ENCODE data around the gene BLOC1S5.

BLOC1S5 gene

GRCh38 chr6:8005136-8005535, 59.1 kb downstream of the BLOC1S5 start:
- Histone ChIP-seq H3K9me3 (replicated peaks in 1 of 11) (no peaks in the 10 kb centered on the region), H3K4me3 (no peak overlapping the region), H3K27ac (no peak overlapping the region), H3K27me3 (no peaks in the 10 kb centered on the region), H3K4me1 (peaks cover 5 to 22% (median 15%) of the 10 kb centered on the region in 10 experiments; a peak in 18 of 20 replicates), H3K4me2 (peak overlapping the region in 8 of 11 experiments; percentile 21 to 63 (median 44); a peak in 15 of 22 replicates), H3K9ac (no peak overlapping the region), H4K20me1 (no peaks in the 10 kb centered on the region; a peak in 1 of 22 replicates), H3K36me3 (no peaks in the 10 kb centered on the region)
- TF ChIP-seq Cebpa-rat (IDR thresholded peaks at IDR 0.05) = no peak

DNA sequence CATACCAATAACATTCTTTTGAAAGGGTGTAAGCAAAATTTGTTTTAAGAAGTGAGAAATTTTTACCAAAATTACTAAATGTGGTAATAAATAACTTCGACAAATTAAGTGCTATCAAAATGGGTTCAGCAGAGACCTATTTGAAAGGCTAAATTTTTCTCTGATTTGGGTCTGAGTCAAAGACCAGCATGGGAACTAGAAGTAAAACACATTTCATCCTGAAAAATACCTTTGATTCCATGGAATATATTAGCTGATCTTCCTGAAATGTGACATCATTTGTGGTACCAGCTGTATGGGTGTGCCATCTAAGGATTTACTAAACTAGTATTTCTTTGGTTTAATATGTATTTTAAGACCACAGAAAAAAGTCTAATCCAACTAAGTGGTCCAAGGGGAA, 63.6 kb downstream of the BLOC1S5 start:
- no peaks in the 10 kb centered on the region for H3K9me3 ChIP-seq (replicated peaks in 1 of 11)
- H3K9ac ChIP-seq = no peak overlapping the region
- H3K36me3 ChIP-seq = no peaks in the 10 kb centered on the region
- H3K27me3 ChIP-seq = no peaks in the 10 kb centered on the region
- no peak overlapping the region for H3K27ac ChIP-seq
- TF ChIP-seq Cebpa-rat (IDR thresholded peaks at IDR 0.05) = no peak
- peaks cover 3 to 19% (median 17%) of the 10 kb centered on the region in 10 experiments; a peak in 18 of 20 replicates for H3K4me1 ChIP-seq
- H3K4me2 ChIP-seq = no peak overlapping the region
- H4K20me1 ChIP-seq = no peaks in the 10 kb centered on the region; a peak in 1 of 22 replicates
- no peak overlapping the region for H3K4me3 ChIP-seq

DNA sequence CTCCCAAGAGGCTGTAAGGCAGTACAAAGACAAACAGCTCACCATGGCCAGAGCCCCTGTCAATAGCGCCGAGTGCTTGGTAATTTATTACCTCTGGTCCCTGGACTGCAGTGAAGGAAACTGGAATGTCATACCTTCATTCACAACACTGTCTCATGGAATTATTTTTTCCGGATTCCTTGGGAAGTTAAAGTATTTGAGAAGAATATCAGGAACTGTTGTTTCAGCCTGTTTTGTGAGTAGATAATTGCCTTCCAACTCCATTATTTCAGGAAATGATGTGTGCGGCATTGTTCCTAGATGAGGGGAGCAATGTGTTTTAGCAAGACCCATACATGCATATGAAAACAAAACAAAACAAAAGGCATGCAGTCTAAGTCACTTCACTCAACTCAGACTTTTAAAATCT, 64.0 kb downstream of the BLOC1S5 start:
- Histone ChIP-seq H3K9ac (no peak overlapping the region), H3K4me1 (peaks cover 0 to 15% (median 13%) of the 10 kb centered on the region in 10 experiments; a peak in 16 of 20 replicates), H3K36me3 (no peaks in the 10 kb centered on the region), H3K4me3 (no peak overlapping the region), H3K27me3 (no peaks in the 10 kb centered on the region), H4K20me1 (no peaks in the 10 kb centered on the region), H3K9me3 (replicated peaks in 1 of 11) (no peaks in the 10 kb centered on the region), H3K4me2 (no peak overlapping the region), H3K27ac (no peak overlapping the region)
- no peak for TF ChIP-seq Cebpa-rat (IDR thresholded peaks at IDR 0.05)

DNA sequence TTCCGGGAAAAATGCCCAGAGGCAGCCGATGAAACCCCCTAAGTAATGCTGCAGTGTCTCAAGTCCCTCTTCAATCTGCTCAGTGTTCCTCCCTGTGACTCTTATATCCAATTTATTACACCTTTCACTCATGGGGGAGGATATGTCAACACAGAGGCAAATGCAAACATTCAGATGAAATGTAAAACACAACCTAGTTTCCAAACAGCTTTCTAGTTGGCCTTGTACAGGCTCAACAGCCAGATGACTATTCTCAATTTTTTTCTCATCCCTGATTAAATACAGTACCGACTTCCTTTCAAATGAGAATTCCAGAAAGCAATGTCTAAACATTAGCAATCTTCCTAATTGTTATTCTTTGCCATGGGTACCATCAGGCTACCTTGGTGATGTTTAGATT, 65.0 kb downstream of the BLOC1S5 start:
- Histone ChIP-seq H3K27me3 (no peaks in the 10 kb centered on the region), H3K4me1 (peaks cover 0 to 8% (median 6%) of the 10 kb centered on the region in 10 experiments; a peak in 11 of 20 replicates), H3K9me3 (replicated peaks in 1 of 11) (no peaks in the 10 kb centered on the region), H3K9ac (no peak overlapping the region), H3K27ac (no peak overlapping the region), H3K36me3 (no peaks in the 10 kb centered on the region), H3K4me2 (no peak overlapping the region), H4K20me1 (no peaks in the 10 kb centered on the region), H3K4me3 (no peak overlapping the region)
- TF ChIP-seq Cebpa-rat (IDR thresholded peaks at IDR 0.05) = no peak

DNA sequence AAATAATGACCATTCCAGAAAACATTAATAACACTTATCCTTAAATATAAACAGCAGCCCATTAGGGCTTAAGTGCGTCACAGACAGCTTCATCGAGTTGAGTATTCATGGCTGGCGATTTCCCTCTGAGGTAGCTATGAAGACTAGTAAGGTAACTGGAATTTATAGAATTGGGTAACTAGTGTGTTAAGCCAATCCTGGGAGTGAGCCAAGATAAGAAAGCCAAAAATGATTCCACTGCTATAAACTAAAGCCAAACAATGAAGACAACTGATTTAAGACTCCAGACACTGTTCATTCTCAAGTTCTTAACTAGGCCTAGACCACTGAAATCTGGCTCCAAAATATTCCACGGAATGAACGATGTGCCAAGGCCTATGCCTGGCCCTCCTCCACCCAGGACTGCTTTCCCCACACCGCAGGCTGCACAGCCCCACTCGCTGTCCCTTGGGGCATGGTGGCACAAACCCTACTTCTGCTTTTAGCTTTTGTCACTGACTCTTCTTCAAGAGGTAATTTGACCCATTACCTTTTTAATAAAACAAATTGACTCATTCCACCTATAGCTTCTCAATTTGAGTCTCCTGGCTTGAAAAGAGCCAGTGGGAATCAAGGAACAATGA, 66.0 kb downstream of the BLOC1S5 start:
- H3K9me3 ChIP-seq (replicated peaks in 1 of 11) = peaks cover 0 to 4% (median 0%) of the 10 kb centered on the region in 11 experiments; a peak in 1 of 22 replicates
- no peak overlapping the region for H3K4me3 ChIP-seq
- H4K20me1 ChIP-seq = no peaks in the 10 kb centered on the region
- no peak overlapping the region for H3K9ac ChIP-seq
- H3K4me2 ChIP-seq = peak overlapping the region in 9 of 11 experiments; percentile 1 to 40 (median 24); a peak in 8 of 22 replicates
- peaks cover 0 to 8% (median 6%) of the 10 kb centered on the region in 10 experiments; a peak in 11 of 20 replicates for H3K4me1 ChIP-seq
- no peak for TF ChIP-seq Cebpa-rat (IDR thresholded peaks at IDR 0.05)
- no peak overlapping the region for H3K27ac ChIP-seq
- H3K36me3 ChIP-seq = no peaks in the 10 kb centered on the region
- H3K27me3 ChIP-seq = no peaks in the 10 kb centered on the region

- H3K4me3 ChIP-seq = no peak overlapping the region
- H3K27me3 ChIP-seq = no peaks in the 10 kb centered on the region
- H4K20me1 ChIP-seq = no peaks in the 10 kb centered on the region
- no peaks in the 10 kb centered on the region for H3K36me3 ChIP-seq
- no peak overlapping the region for H3K27ac ChIP-seq
- H3K4me2 ChIP-seq = no peak overlapping the region
- H3K4me1 ChIP-seq = peaks cover 0 to 8% (median 6%) of the 10 kb centered on the region in 10 experiments; a peak in 11 of 20 replicates
- H3K9ac ChIP-seq = no peak overlapping the region
- no peak for TF ChIP-seq Cebpa-rat (IDR thresholded peaks at IDR 0.05)
- peaks cover 0 to 4% (median 0%) of the 10 kb centered on the region in 11 experiments; a peak in 1 of 22 replicates for H3K9me3 ChIP-seq (replicated peaks in 1 of 11)
Measured at GRCh38 chr6:7997286-7997685, 66.9 kb downstream of the BLOC1S5 start.

DNA sequence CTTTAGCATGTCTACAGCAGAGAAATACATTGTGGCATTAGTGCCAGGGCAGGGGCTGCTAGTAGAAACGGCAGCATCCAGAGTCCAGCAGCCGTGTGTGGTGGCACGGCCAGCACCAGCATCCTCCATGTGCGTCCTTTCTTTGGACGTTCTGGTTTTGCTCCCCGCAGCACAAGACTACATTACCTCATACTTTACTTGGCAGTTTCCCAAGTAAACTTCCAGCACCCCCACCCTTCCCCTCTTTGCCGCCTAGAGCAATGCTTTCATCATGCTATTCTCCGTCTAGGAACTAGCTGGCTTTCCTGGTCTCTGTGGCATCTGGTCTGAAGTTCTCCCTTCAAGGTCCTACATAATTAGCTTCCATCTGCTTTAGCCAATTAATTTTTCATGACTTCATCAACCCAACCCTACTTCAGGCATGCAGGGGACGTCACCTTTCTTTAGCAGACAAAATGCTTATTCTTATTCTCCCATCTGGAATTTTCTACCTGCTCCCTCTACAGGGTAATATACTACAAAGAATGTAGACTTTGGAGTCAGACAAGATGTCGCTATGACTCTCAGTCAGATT, 67.6 kb downstream of the BLOC1S5 start:
- no peak overlapping the region for H3K4me2 ChIP-seq
- no peaks in the 10 kb centered on the region for H3K36me3 ChIP-seq
- no peaks in the 10 kb centered on the region for H4K20me1 ChIP-seq
- no peaks in the 10 kb centered on the region for H3K27me3 ChIP-seq
- H3K27ac ChIP-seq = no peak overlapping the region
- H3K4me1 ChIP-seq = peaks cover 0 to 8% (median 6%) of the 10 kb centered on the region in 10 experiments; a peak in 11 of 20 replicates
- H3K9me3 ChIP-seq (replicated peaks in 1 of 11) = peaks cover 0 to 4% (median 0%) of the 10 kb centered on the region in 11 experiments; a peak in 1 of 22 replicates
- no peak overlapping the region for H3K4me3 ChIP-seq
- TF ChIP-seq Cebpa-rat (IDR thresholded peaks at IDR 0.05) = no peak
- H3K9ac ChIP-seq = no peak overlapping the region

DNA sequence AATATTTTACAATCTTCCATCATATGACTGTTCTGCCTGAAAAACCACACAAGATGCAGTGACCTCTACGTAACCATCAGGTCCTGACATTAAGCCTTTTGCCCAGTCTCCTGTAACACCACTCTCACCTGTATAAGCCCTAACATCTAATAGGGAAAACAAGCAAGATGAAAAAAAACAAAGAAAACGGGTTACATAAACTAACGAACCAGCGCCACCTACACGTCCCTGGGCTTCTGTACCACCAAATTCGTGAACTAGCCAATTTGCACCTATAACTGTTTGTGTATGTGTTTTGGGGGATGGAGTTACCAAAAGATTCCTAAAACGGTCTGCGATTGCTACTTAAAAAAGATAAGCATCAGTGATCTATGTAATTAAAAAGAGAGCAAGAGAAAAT, 70.2 kb downstream of the BLOC1S5 start:
- Histone ChIP-seq H3K4me1 (peaks cover 0 to 8% (median 6%) of the 10 kb centered on the region in 10 experiments; a peak in 11 of 20 replicates), H3K36me3 (no peaks in the 10 kb centered on the region), H3K4me3 (no peak overlapping the region), H4K20me1 (no peaks in the 10 kb centered on the region), H3K27me3 (no peaks in the 10 kb centered on the region), H3K9ac (no peak overlapping the region), H3K9me3 (replicated peaks in 1 of 11) (peaks cover 0 to 4% (median 0%) of the 10 kb centered on the region in 11 experiments; a peak in 1 of 22 replicates), H3K27ac (no peak overlapping the region), H3K4me2 (no peak overlapping the region)
- no peak for TF ChIP-seq Cebpa-rat (IDR thresholded peaks at IDR 0.05)

- Histone ChIP-seq H3K27ac (no peak overlapping the region), H3K4me2 (no peak overlapping the region), H3K9me3 (replicated peaks in 1 of 11) (peaks cover 0 to 4% (median 0%) of the 10 kb centered on the region in 11 experiments; a peak in 1 of 22 replicates), H3K4me1 (peaks cover 0 to 5% (median 3%) of the 10 kb centered on the region in 10 experiments; a peak in 11 of 20 replicates), H3K9ac (no peak overlapping the region), H4K20me1 (no peaks in the 10 kb centered on the region), H3K36me3 (no peaks in the 10 kb centered on the region), H3K4me3 (no peak overlapping the region), H3K27me3 (no peaks in the 10 kb centered on the region)
- TF ChIP-seq Cebpa-rat (IDR thresholded peaks at IDR 0.05) = no peak
Measured at GRCh38 chr6:7993399-7993798, 70.8 kb downstream of the BLOC1S5 start.

Data from BLaER1 treated with 17β-estradiol and CSF1 and Interleukin-3, amounts not matched to agents 10 nM and 100 nM (cell line).